IMR-90 (cell line): ENCODE results near the gene PPP1R2. TPM values are rescaled to one million over a fixed set of nuclear protein-coding genes. Genes with fewer than 3 reads are reported as not detected.

Experiments used
- ATAC-seq: fragments of 200-7000 bp; cut with Tn5 transposase; 2 replicates; pipeline ENCODE4 v1.9.1; 2020; ENCODE audit warnings: low read depth, mild to moderate bottlenecking, moderate library complexity
- BruUV-seq: library from RNA; stranded (reverse); fragments of 400-500 nt; replicated peaks from 2 replicates; lab custom pipeline; 2021; lab: Mats Ljungman, UMichigan
- CTCF ChIA-PET: fragments of 300-600 bp; formaldehyde crosslinking; extraction: SDS; loops from one replicate; lab custom pipeline; 2021; ENCODE audit warnings: antibody characterized with exemption; lab: Yijun Ruan, JAX
- POLR2A ChIA-PET: fragments of 300-600 bp; sonication (Branson Sonifier 250); formaldehyde crosslinking; loops from one replicate; lab custom pipeline; 2022; ENCODE audit warnings: antibody characterized with exemption; ENCODE audit not compliant: unreplicated experiment; lab: Charles Lee
- DNase-seq: peaks from one replicate; pipeline ENCODE4 v3.0.0; 2013
- H2AFZ ChIP-seq: replicated peaks from 2 replicates; pipeline ENCODE3; 2013; ENCODE audit warnings: low read length, mild to moderate bottlenecking; ENCODE audit not compliant: poor library complexity
- H2AK5ac ChIP-seq: 2 replicates; pipeline ENCODE4 v1.6.1; 2013; ENCODE audit warnings: low read depth, low read length, inconsistent platforms
- H2AK9ac ChIP-seq: replicated peaks from 2 replicates; pipeline ENCODE3; 2013; ENCODE audit warnings: mild to moderate bottlenecking, low read depth, low read length, moderate library complexity; ENCODE audit not compliant: poor library complexity
- H2BK120ac ChIP-seq: 2 replicates; pipeline ENCODE4 v1.6.1; 2013; ENCODE audit warnings: low read depth, low read length, inconsistent platforms
- H2BK15ac ChIP-seq: 3 replicates; pipeline ENCODE4 v1.6.1; 2013; ENCODE audit warnings: low read depth, low read length, inconsistent platforms
- H2BK20ac ChIP-seq: 2 replicates; pipeline ENCODE4 v1.6.1; 2013; ENCODE audit warnings: low read depth, mild to moderate bottlenecking, inconsistent platforms, low read length, moderate library complexity
- H2BK5ac ChIP-seq: 2 replicates; pipeline ENCODE4 v1.6.1; 2013; ENCODE audit warnings: mild to moderate bottlenecking, low read depth, low read length, inconsistent platforms; ENCODE audit not compliant: poor library complexity, severe bottlenecking
- H3K14ac ChIP-seq: replicated peaks from 2 replicates; pipeline ENCODE4 v1.6.1; 2013; ENCODE audit warnings: low read depth, low read length, inconsistent platforms
- H3K18ac ChIP-seq: 2 replicates; pipeline ENCODE4 v1.6.1; 2013; ENCODE audit warnings: low read depth, low read length, control low read depth
- H3K23ac ChIP-seq: 2 replicates; pipeline ENCODE4 v1.6.1; 2013; ENCODE audit warnings: low read depth, low read length, inconsistent platforms
- H3K27ac ChIP-seq: 2 replicates; pipeline ENCODE4 v1.5.1; 2013; ENCODE audit warnings: mild to moderate bottlenecking, control low read depth, low read length; ENCODE audit not compliant: insufficient read depth
- H3K27me3 ChIP-seq: 2 replicates; pipeline ENCODE4 v1.6.1; 2013; ENCODE audit warnings: low read length; ENCODE audit not compliant: control insufficient read depth, insufficient read depth
- H3K36me3 ChIP-seq: 2 replicates; pipeline ENCODE4 v1.6.1; 2013; ENCODE audit warnings: low read length, mixed read lengths; ENCODE audit not compliant: control insufficient read depth, insufficient read depth
- H3K4ac ChIP-seq: 2 replicates; pipeline ENCODE4 v1.6.1; 2013; ENCODE audit warnings: low read depth, low read length, inconsistent platforms
- H3K4me1 ChIP-seq: 2 replicates; pipeline ENCODE4 v1.6.1; 2013; ENCODE audit warnings: low read length, mixed read lengths; ENCODE audit not compliant: control insufficient read depth, insufficient read depth
- H3K4me2 ChIP-seq: 2 replicates; pipeline ENCODE4 v1.6.1; 2013; ENCODE audit warnings: low read depth, mild to moderate bottlenecking, control low read depth, low read length, moderate library complexity
- H3K4me3 ChIP-seq: 2 replicates; pipeline ENCODE4 v1.5.1; 2013; ENCODE audit warnings: low read depth, mild to moderate bottlenecking, control low read depth, low read length, moderate library complexity; ENCODE audit not compliant: insufficient read depth
- H3K56ac ChIP-seq: 2 replicates; pipeline ENCODE4 v1.6.1; 2013; ENCODE audit warnings: low read length, inconsistent platforms; ENCODE audit not compliant: insufficient read depth; ENCODE audit errors: extremely low read depth
- H3K79me1 ChIP-seq, 2 experiments: 2 replicates each; pipeline ENCODE4 v1.6.1; 2013; ENCODE audit warnings: low read length in 2 of 2, inconsistent platforms in 1 of 2, low read depth in 1 of 2
- H3K9ac ChIP-seq: 2 replicates; pipeline ENCODE4 v1.6.1; 2013; ENCODE audit warnings: low read depth, low read length, control low read depth
- H3K9me1 ChIP-seq: 2 replicates; pipeline ENCODE4 v1.6.1; 2013; ENCODE audit warnings: low read length, inconsistent platforms; ENCODE audit not compliant: insufficient read depth
- H3K9me3 ChIP-seq: 2 replicates; pipeline ENCODE4 v1.6.1; 2013; ENCODE audit warnings: low read length; ENCODE audit not compliant: control insufficient read depth, insufficient read depth
- H4K20me1 ChIP-seq: 2 replicates; pipeline ENCODE4 v1.6.1; 2013; ENCODE audit warnings: low read length, inconsistent platforms; ENCODE audit not compliant: insufficient read depth
- H4K5ac ChIP-seq: 2 replicates; pipeline ENCODE4 v1.6.1; 2013; ENCODE audit warnings: mild to moderate bottlenecking, low read depth, low read length, control low read depth
- H4K8ac ChIP-seq, 2 experiments: 2 replicates each; pipeline ENCODE4 v1.6.1; 2013; ENCODE audit warnings: low read depth in 2 of 2, low read length in 2 of 2, control low read depth in 1 of 2, inconsistent platforms in 1 of 2
- H4K91ac ChIP-seq: 2 replicates; pipeline ENCODE4 v1.6.1; 2013; ENCODE audit warnings: low read depth, low read length, inconsistent platforms; ENCODE audit not compliant: insufficient read depth
- BHLHE40 ChIP-seq: fragments of 150-350 bp; IDR thresholded peaks from 2 replicates; pipeline ENCODE4 v1.6.1; 2016; ENCODE audit warnings: mild to moderate bottlenecking, low read depth, low read length
- CHD1 ChIP-seq: IDR thresholded peaks from 2 replicates; pipeline ENCODE4 v1.6.1; 2012; ENCODE audit warnings: low read depth, low read length, improper control_type of control experiment
- NFE2L2 ChIP-seq: fragments of 150-350 bp; IDR thresholded peaks from 2 replicates; pipeline ENCODE4 v1.6.1; 2016; ENCODE audit warnings: low read depth, mild to moderate bottlenecking, low read length
- RAD21 ChIP-seq: IDR thresholded peaks from 2 replicates; pipeline ENCODE4 v1.6.1; 2012; ENCODE audit warnings: low read length, improper control_type of control experiment
- WGBS, 2 experiments: methylation state at CpG; one replicate each; pipeline versions ENCODE4 v1.1.5 to v1.1.7; 2013; ENCODE audit warnings: missing lambda C conversion rate in 2 of 2; ENCODE audit not compliant: insufficient read length in 1 of 2; ENCODE audit errors: extremely low coverage in 2 of 2; 5-methylcytosine and 5-hydroxymethylcytosine counted together
- dilution Hi-C: fragments of 300-500 bp; cut with HindIII; formaldehyde crosslinking; loops from one replicate; pipeline ENCODE4 v1.14.3; 2018; ENCODE audit warnings: low sequenced_read_pairs; ENCODE audit not compliant: unreplicated experiment
- in situ Hi-C: fragments of 300-500 bp; cut with MboI; formaldehyde crosslinking; loops from 3 replicates; pipeline ENCODE4 v1.14.3; 2019; ENCODE audit warnings: low sequenced_read_pairs, inconsistent platforms, mixed read lengths
- intact Hi-C: fragments of 100-400 bp; cut with micrococcal nuclease; formaldehyde crosslinking; loops from 2 replicates; pipeline ENCODE4 v1.10.0; 2022
- polyA plus RNA-seq, 3 experiments: library from polyadenylated mRNA; depleted of rRNA; stranded (reverse); fragments of >200 nt; gene quantifications; 2 replicates each; pipeline ENCODE4 v1.2.3, GENCODE V29; 2012; ENCODE audit warnings: low replicate concordance in 1 of 3
- total RNA-seq: library from RNA; depleted of rRNA; stranded (reverse); fragments of >200 nt; gene quantifications from 2 replicates; pipeline ENCODE4 v1.2.3, GENCODE V29; 2012

PPP1R2 gene
- total and polyA plus RNA-seq, 2 of the 4 experiments (the other 2 are of a cell fraction), result 9.2 to 36.0 TPM

DNA sequence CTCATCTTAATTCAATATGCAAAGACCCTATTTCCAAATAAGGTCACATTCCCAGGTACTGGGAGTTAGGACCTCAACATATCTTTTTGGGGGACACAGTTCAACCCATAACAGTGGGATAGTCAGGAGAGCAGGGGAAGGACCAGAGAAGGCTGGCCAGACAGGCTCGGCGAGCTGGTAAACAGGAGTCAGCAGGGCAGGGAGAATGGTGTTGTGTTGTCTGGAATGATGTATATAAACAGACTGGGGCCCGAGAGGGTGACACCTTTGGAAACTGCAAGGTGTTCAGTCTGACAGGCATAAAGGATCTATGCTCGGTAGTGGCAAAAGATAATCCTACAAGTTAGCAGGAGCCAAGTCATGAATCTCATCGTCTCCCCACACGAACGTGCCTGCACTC is 10.1 kb upstream of the PPP1R2 start:
- H2AK9ac ChIP-seq, result no peak overlapping the region
- H3K27me3 ChIP-seq, result peaks cover 29% of the 10 kb centered on the region
- DNase-seq (no peak), ATAC-seq (no peak)
- no peak overlapping the region for H4K8ac ChIP-seq
- H3K4me3 ChIP-seq, result no peak overlapping the region
- H3K79me1 ChIP-seq, result no peaks in the 10 kb centered on the region
- H2BK20ac ChIP-seq, result no peak overlapping the region
- TF ChIP-seq CHD1 (no peak), NFE2L2 (no peak), RAD21 (no peak), BHLHE40 (no peak)
- H3K9me3 ChIP-seq, result no peaks in the 10 kb centered on the region
- H3K14ac ChIP-seq, result no peak overlapping the region
- no peak overlapping the region for H2BK120ac ChIP-seq
- H3K27ac ChIP-seq, result no peak overlapping the region
- ChIA-PET POLR2A (no interaction called here), CTCF (no interaction called here)
- H3K4me2 ChIP-seq, result no peak overlapping the region
- intact Hi-C loops (no loop called here), in situ Hi-C loops (no loop called here), dilution Hi-C loops (no loop called here)
- BruUV-seq, result no TSS peak
- no peak overlapping the region for H3K56ac ChIP-seq
- no peak overlapping the region for H2AFZ ChIP-seq
- 47% methylated on average over 5 of the region's 7 CpGs; no CpG with 5 or more reads in 1 of the 2 experiments for WGBS, 2 experiments
- no peaks in the 10 kb centered on the region for H4K20me1 ChIP-seq
- H3K23ac ChIP-seq, result no peak overlapping the region
- no peak overlapping the region for H3K9ac ChIP-seq
- no peaks in the 10 kb centered on the region for H3K9me1 ChIP-seq
- no peak overlapping the region for H2BK5ac ChIP-seq
- no peaks in the 10 kb centered on the region for H3K36me3 ChIP-seq
- no peak overlapping the region for H2BK15ac ChIP-seq
- H3K4me1 ChIP-seq, result no peaks in the 10 kb centered on the region
- H3K18ac ChIP-seq, result no peak overlapping the region
- H4K5ac ChIP-seq, result no peak overlapping the region
- H4K91ac ChIP-seq, result no peak overlapping the region
- H3K4ac ChIP-seq, result no peak overlapping the region
- H2AK5ac ChIP-seq, result no peak overlapping the region
